Aorta (tissue), 5 donors: ENCODE measurements around the gene LOXHD1. TPM values are rescaled to one million over a fixed set of nuclear protein-coding genes. Genes with fewer than 3 reads are reported as not detected.

Source experiments
- ATAC-seq: fragments of 200-7000 bp; cut with Tn5 transposase; one replicate; pipeline ENCODE4 v1.9.1; 2022; ENCODE audit warnings: moderate library complexity; ENCODE audit not compliant: low FRiP score
- DNase-seq, 2 donors: peaks; one replicate each; pipeline ENCODE4 v3.0.0-alpha.2; 2020
- H3K27ac ChIP-seq, 2 donors: one replicate each; pipeline ENCODE4 v1.5.1; 2013; ENCODE audit warnings: low read length in 2 of 2, mild to moderate bottlenecking in 2 of 2, moderate library complexity in 2 of 2, control low read depth in 1 of 2, inconsistent platforms in 1 of 2, low read depth in 1 of 2
- H3K27me3 ChIP-seq, 2 donors: one replicate each; pipeline ENCODE4 v1.6.1; 2013; ENCODE audit warnings: control low read depth in 1 of 2, low read length in 1 of 2, mild to moderate bottlenecking in 1 of 2, moderate library complexity in 1 of 2; ENCODE audit not compliant: insufficient read depth in 2 of 2, control insufficient read depth in 1 of 2
- H3K36me3 ChIP-seq, 2 donors: one replicate each; pipeline ENCODE4 v1.6.1; 2013; ENCODE audit warnings: control low read depth in 1 of 2, low read length in 1 of 2, mild to moderate bottlenecking in 1 of 2; ENCODE audit not compliant: insufficient read depth in 2 of 2, control insufficient read depth in 1 of 2
- H3K4me1 ChIP-seq, 2 donors: one replicate each; pipeline ENCODE4 v1.6.1; 2013; ENCODE audit warnings: low read length in 2 of 2, control low read depth in 1 of 2, mild to moderate bottlenecking in 1 of 2, moderate library complexity in 1 of 2; ENCODE audit not compliant: insufficient read depth in 2 of 2, control insufficient read depth in 1 of 2
- H3K4me3 ChIP-seq, 2 donors: one replicate each; pipeline ENCODE4 v1.5.1; 2013; ENCODE audit warnings: low read length in 2 of 2, control low read depth in 1 of 2, mild to moderate bottlenecking in 1 of 2
- H3K9me3 ChIP-seq: one replicate; pipeline ENCODE4 v1.6.1; 2013; ENCODE audit warnings: mild to moderate bottlenecking, low read length; ENCODE audit not compliant: control insufficient read depth
- WGBS, 2 donors: extraction: QIAGEN DNeasy Blood & Tissue Kit; methylation state at CpG; one replicate each; pipeline ENCODE4 v1.1.7; 2013; 5-methylcytosine and 5-hydroxymethylcytosine counted together
- intact Hi-C, 2 donors: fragments of 100-400 bp; cut with DNase I; formaldehyde crosslinking; loops; one replicate each; pipeline versions ENCODE4 v1.14.2 to v1.15.0; 2022
- polyA plus RNA-seq, 2 donors: library from polyadenylated mRNA; stranded (reverse); fragments of 200-250 nt; gene quantifications; one replicate each; pipeline ENCODE4 v1.2.3, GENCODE V29; 2013
- total RNA-seq, 2 donors: library from RNA; stranded (reverse); fragmentation: NEBNext Ultra II Directional; extraction: Animal tissue kit (Norgen Biotek cat#: 25700); gene quantifications; one replicate each; pipeline ENCODE4 v1.2.1, GENCODE V29; 2021
- donor health status: healthy with polysubstance abuse.
- donor health status: Bipolar disorder and iron deficiency.
- donor health status: DM: no; HTN: no; CAD: no.
- donor health status: DM: no; HTN: no; CAD: no.
- donor health status: DM: yes; HTN: yes; CAD: no.

Gene LOXHD1
- total and polyA plus RNA-seq, 4 donors, result 0.16 to 1.0 TPM; not detected in 2

- H3K4me1 ChIP-seq, result no peaks in the 10 kb centered on the region
- ATAC-seq (no peak), DNase-seq (peak in 1 of 2 donors; percentile 55)
- H3K9me3 ChIP-seq, result no peaks in the 10 kb centered on the region
- H3K36me3 ChIP-seq, result no peaks in the 10 kb centered on the region
- no peak overlapping the region for H3K27ac ChIP-seq
- no peak overlapping the region for H3K4me3 ChIP-seq
- no peaks in the 10 kb centered on the region for H3K27me3 ChIP-seq
- intact Hi-C loops, result loop anchor here in 1 of 2 donors (5.0 kb wide), 1 partner anchor 489 kb away; a partner anchor contains a TSS
- 57 to 59% methylated on average over 9 of the region's 9 CpGs for WGBS, 2 donors
These were observed 4.1 kb upstream of the LOXHD1 start for GRCh38 chr18:46660957-46661749.

DNA sequence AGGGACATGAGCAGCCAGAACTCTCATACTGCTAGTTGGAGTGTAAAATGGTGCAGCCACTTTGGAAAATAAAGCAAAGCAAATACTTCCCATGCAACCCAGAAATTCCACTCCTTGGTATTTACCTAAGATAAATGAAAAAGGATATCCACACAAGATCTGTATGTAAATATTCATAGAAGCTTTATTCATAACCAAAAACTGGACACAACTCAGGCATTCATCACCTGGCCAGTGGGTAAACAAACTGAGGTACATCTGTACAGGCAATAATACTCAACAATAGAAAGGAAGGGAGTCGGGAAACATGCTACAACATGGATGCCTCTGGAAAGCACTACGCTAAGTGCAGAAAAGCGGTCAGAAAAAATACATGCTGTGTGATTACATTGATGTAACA, 2.5 kb upstream of the LOXHD1 start:
- 88 to 90% methylated on average over 3 of the region's 3 CpGs for WGBS, 2 donors
- H3K4me1 ChIP-seq, result no peaks in the 10 kb centered on the region
- no peak for ATAC-seq
- no peak overlapping the region for H3K27ac ChIP-seq
- no peak overlapping the region for H3K4me3 ChIP-seq
- intact Hi-C loops, result loop anchor here (2.0 to 5.0 kb wide), 4 partner anchors 379 to 512 kb away; a partner anchor contains a TSS
- H3K9me3 ChIP-seq, result no peaks in the 10 kb centered on the region
- H3K27me3 ChIP-seq, result no peaks in the 10 kb centered on the region
- no peak for DNase-seq
- H3K36me3 ChIP-seq, result no peaks in the 10 kb centered on the region

DNA sequence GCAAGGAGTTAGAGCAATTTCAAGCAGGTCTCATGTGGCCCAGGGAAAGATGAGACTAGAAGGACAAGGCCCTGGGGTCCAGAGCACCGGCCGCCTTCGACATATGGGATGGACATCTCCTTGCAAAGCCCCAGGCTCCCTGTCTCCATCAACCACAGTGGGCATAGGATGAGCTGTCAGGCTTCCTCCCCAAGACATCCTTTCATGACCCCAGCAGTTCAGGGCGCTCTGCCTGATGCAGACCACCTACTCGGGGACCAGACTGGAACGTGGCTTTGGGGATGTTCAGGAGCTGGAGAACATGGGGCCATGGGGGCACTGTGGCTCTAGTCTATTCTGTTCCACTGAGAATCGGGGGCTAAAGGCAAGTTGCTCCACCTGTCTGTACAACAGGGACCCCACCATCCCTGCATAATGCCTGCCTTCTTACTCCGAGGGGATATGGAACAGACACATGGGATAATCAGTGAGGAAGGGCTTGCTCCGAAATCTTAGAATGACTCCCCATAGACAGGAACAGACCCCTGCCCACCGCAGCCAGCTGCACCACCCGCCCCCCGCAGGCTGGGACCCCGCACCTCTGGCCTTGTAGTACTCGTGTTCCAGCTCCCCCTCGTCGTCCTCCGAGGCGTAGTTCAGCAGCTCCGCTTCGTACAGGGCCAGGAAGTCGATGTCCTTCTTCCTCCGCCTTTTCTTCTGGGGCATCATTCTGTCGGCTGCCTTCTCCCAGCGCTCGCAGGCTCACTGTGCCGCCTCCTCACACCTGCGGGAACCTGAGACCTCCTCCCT, 500 bp downstream of the LOXHD1 start:
- no peaks in the 10 kb centered on the region for H3K36me3 ChIP-seq
- H3K27me3 ChIP-seq, result no peaks in the 10 kb centered on the region
- no peak for ATAC-seq
- intact Hi-C loops, result loop anchor here (5.0 kb wide), 2 partner anchors 484 to 509 kb away; a partner anchor contains a TSS
- no peaks in the 10 kb centered on the region for H3K9me3 ChIP-seq
- H3K4me1 ChIP-seq, result no peaks in the 10 kb centered on the region
- H3K4me3 ChIP-seq, result no peak overlapping the region
- 78 to 79% methylated on average over 27 of the region's 27 CpGs for WGBS, 2 donors
- DNase-seq, result peak in 1 of 2 donors; percentile 63
- H3K27ac ChIP-seq, result no peak overlapping the region

GRCh38 chr18:46652372-46652771, 4.6 kb downstream of the LOXHD1 start:
- ATAC-seq, result no peak
- Histone ChIP-seq H3K4me3 (no peak overlapping the region), H3K36me3 (no peaks in the 10 kb centered on the region), H3K27me3 (no peaks in the 10 kb centered on the region), H3K4me1 (no peaks in the 10 kb centered on the region), H3K9me3 (no peaks in the 10 kb centered on the region), H3K27ac (no peak overlapping the region)
- intact Hi-C loops, result no loop called here
- no peak for DNase-seq

GRCh38 chr18:46650681-46651080, 6.3 kb downstream of the LOXHD1 start:
- H3K27ac ChIP-seq, result no peak overlapping the region
- no peaks in the 10 kb centered on the region for H3K27me3 ChIP-seq
- peak in 1 of 2 donors; percentile 30 for DNase-seq
- WGBS, 2 donors, result 63 to 68% methylated on average over 4 of the region's 4 CpGs
- intact Hi-C loops, result no loop called here
- H3K9me3 ChIP-seq, result no peaks in the 10 kb centered on the region
- no peak for ATAC-seq
- no peak overlapping the region for H3K4me3 ChIP-seq
- no peaks in the 10 kb centered on the region for H3K36me3 ChIP-seq
- H3K4me1 ChIP-seq, result no peaks in the 10 kb centered on the region

DNA sequence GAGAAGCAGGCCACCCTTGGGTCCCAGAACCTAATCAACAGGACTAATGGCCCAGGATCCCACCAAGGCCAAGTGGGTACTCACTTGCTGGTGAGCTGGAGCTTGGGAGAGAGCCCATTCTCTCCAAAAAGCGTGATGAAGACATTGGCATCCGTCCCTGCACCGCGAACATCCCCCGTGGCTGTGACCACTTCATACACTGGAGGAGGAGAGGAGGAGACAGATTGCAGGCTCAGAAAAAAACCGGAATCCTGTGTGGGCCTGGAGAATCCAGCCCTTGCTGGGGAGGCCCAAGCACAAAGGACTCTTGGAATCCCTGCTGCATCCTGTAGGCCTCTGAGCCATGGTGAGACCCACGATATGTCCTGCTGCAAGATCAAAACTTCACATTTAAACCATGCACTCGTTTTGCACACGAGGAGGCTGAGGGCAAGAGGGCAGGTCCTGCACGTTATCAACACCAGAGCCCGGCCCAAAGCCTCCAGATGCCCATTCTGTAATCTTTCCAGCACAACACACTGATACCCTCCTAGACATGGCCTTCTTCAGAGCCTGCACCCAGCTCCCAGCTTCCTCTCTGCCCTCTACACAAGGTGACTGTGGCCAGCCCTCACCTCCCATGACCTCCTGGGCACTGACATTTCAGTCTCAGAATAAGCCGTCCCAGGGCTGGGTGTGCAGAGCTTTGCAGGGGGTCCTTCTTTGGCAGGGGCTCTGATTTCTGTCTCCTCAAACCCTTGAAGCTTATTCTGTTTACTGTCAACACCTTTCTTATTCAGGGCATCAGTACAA, 7.8 kb downstream of the LOXHD1 start:
- Histone ChIP-seq H3K4me1 (no peaks in the 10 kb centered on the region), H3K27ac (no peak overlapping the region), H3K9me3 (no peaks in the 10 kb centered on the region), H3K4me3 (no peak overlapping the region), H3K36me3 (no peaks in the 10 kb centered on the region), H3K27me3 (no peaks in the 10 kb centered on the region)
- 69 to 72% methylated on average over 12 of the region's 12 CpGs for WGBS, 2 donors
- ATAC-seq, result no peak
- peak in 1 of 2 donors; percentile 41 for DNase-seq
- intact Hi-C loops, result no loop called here

DNA sequence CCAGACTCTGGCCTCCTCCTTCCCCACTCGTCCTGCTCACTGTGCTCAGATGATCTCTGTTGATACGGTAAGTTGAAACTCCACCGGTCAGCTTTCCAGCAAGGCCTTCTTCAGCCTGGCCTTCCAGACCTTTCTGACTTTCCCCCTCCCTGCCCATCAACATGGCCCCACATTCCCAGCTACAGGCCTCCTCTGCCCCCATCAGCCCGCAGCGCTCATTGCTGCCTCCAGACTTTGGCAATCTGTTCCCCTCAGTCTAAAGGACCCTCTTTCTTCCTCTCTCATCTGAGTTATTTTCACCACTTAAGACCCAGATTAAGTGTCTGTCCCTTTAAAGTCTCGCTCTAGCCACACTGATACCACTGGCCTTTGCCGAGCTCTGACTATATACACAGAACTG, 10.6 kb downstream of the LOXHD1 start:
- WGBS, 2 donors, result 71 to 74% methylated on average over 7 of the region's 7 CpGs
- Histone ChIP-seq H3K27me3 (no peaks in the 10 kb centered on the region), H3K4me1 (no peaks in the 10 kb centered on the region), H3K27ac (no peak overlapping the region), H3K36me3 (no peaks in the 10 kb centered on the region), H3K4me3 (no peak overlapping the region), H3K9me3 (no peaks in the 10 kb centered on the region)
- ATAC-seq (no peak), DNase-seq (peak in 1 of 2 donors; percentile 37)
- intact Hi-C loops, result no loop called here

- Histone ChIP-seq H3K4me1 (no peaks in the 10 kb centered on the region), H3K27ac (no peak overlapping the region), H3K27me3 (no peaks in the 10 kb centered on the region), H3K9me3 (no peaks in the 10 kb centered on the region), H3K4me3 (no peak overlapping the region), H3K36me3 (no peaks in the 10 kb centered on the region)
- WGBS, 2 donors, result 50 to 66% methylated on average over 5 of the region's 5 CpGs
- ATAC-seq (no peak), DNase-seq (peak in 1 of 2 donors; percentile 37)
- intact Hi-C loops, result no loop called here
These were observed 14.5 kb downstream of the LOXHD1 start for GRCh38 chr18:46642561-46642960.
